HG03354 (cell line): ENCODE data around the gene TGFA.

Experiments used
- ATAC-seq: cut with Tn5 transposase; IDR thresholded peaks from one replicate; pipeline ENCODE4 v1.9.1; 2021; ENCODE audit warnings: mild to moderate bottlenecking; ENCODE audit not compliant: unreplicated experiment, poor library complexity, severe bottlenecking

Gene TGFA

DNA sequence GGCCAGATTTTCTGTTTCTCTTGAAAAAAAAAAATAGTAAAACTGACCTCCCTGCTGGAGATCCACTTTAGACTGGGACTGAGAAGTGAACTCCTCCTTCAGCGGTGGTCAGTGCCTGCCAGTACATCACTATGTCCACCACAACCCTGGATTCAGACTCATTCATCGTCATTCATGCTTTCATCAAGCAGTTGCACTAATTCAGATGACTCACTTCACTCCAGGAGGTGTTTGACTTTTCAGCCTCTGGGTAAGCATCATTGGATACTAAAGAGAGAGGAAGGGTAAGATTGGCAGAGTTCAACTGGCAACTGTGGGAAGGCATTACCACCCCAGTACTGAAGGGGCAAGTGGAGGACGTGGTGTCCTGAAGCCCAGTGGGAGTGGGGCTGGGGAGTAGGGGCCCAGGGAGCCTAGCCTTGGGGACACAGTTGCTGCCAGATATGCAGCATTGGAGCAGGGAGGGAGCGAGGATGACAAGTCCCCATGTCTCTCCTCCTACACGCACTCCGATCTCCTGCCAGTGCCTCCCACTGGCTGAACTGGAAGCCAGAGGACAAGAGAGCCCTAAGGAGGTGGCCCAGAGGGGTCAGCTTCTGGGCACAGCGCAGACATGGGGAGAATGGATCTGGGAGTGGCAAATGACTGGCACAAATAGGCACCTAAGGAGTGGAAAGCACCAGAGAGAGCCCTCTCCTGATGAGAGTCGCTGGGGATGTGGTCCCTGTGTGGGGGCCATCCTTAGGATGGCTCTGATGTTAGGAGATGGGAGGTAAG, 111.1 kb downstream of the TGFA start:
- ATAC-seq = no peak

DNA sequence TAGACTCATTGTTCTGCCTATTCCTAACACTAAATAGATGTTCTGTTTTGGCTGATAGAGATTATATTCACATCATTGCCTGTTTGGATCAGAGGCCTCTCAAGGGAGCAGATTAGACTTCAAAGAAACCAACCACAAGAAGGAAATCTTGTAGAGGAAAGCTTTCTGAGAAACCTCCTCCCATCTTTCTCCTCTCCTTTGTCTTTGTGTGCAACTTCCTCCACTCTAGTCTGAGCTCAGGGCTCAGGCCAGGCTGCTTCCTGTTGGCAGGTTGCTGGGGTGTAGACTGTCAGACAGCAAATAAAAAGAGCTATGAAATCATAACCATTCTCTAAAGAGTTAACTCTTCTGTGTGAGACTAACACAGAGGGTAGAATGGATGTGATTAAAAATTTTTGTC, 113.0 kb downstream of the TGFA start:
- no peak for ATAC-seq

DNA sequence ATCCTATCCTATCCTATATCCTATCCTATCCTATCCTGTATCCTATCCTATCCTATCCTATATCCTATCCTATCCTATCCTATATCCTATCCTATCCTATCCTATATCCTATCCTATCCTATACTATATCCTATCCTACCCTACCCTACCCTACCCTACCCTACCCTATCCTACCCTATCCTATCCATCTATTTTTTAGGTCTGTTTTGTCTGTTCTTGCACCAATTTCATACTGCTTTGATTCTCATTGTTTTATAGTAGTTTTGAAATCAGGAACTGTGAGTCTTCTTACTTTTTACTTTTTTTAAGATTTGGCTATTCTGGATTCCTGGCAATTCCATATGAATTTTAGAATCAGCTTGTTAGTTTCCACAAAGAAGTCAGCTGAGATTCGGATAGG, 118.5 kb downstream of the TGFA start:
- no peak for ATAC-seq

DNA sequence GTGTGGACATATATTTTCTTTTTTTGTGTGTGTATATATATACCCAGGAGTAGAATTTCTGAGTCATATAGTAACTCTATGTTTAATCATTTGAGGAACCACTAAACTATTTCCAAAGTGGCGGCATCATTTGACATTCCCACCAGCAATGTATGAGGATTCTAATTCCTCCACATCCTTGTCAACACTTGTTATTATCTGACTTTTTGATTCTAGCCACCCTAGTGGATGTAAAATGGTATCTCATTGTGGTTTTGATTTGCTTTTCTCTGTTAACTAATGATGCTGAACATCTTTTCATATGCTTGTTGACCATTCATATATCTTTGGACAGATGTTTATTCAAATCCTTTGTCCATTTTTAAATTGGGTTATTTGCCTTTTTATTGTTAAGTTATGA, 120.3 kb downstream of the TGFA start:
- ATAC-seq = no peak

DNA sequence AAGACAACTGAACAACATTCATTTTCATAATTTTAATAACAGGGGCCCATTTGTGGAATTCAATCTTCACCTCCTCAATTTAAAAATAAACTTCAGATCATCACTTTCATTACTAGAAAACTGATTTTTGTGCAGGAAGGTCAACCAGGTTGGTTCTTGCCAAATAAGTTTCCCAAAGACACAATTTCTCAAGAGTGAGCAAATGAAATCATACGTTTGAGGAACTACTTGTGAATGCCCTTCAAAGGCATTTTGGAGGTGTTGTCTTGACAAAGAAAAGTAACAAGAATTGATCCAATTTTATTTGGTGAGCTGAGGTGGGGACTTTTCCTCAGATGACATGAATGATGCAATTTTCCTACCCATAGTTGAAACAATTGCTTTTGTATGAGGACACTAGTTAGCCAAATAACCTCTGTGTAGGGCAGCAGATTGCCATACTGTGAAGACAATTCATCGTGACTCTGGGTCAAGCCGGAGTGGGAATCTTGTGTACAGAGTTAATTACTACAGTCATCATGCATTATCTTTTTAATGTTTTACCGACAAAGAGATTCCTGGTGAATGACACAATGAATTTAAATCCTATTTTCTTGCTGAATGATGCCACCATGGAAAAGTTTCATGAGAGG, 121.8 kb downstream of the TGFA start:
- ATAC-seq = no peak

DNA sequence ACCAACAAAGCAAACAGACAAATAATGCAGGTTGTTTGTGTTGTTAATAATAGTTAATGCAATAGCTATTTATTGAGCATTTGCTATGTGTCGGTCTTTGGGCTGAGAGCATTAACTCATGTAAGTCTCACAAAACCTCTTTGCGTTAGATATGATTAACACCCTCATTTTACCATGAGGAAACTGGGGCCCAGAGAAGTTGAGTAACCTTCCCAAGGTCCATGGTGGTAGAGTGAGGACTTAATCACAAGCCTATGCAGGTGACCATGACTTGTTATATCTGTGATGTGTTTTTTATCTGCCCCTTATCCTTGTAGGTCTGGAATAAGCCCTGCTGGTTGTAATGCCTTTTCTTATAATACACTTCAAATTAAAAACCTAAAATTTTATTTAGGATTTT, 127.3 kb downstream of the TGFA start:
- no peak for ATAC-seq

DNA sequence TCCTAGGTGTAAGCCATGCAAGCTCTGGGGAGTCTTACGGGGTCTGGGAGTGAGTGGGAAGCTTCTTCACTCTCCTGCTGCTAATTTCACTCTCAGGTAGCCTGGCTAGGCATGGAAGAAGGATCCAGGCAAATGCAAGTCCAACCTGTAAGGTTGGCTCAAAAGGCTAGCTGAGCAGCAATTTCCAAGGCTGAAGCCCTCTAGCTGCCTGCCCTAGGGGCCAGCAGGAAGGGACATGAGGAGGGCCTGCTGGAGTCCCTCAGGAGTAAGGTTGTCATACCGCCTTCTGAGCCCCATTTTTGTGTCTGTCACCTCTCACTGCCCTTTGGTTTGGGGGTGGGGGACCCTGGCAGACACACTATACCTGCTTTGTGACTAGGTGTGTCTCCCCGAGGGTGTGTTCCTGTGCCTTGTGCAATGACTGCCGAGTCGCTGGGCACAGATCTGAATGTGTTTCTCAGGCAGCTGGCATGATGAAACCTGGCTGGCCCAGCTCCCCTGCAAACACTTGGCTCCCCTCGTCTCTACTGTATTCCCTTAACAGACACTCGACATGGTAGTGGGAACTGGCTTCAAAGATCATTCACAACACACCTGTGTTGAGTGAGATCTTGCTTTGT, 127.8 kb downstream of the TGFA start:
- no peak for ATAC-seq

DNA sequence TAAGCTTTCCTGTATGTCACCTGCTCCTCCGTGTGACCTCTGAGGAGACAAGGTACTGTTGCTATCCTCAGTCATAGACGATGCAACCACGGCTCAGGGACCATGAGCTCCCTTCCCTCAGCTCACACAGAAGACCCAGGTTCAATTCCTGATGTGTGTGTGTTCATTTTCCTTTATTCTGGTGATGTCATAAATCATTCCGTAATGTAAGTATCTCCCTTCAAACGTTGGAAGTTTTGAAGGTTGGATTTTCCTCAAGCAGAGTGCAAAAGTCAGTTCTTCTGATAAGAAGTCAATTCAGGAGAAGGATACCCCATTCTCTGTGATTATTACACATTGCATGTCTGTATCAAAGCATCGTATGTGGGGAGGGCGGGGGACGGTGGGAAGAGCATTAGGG, 132.9 kb downstream of the TGFA start:
- no peak for ATAC-seq

DNA sequence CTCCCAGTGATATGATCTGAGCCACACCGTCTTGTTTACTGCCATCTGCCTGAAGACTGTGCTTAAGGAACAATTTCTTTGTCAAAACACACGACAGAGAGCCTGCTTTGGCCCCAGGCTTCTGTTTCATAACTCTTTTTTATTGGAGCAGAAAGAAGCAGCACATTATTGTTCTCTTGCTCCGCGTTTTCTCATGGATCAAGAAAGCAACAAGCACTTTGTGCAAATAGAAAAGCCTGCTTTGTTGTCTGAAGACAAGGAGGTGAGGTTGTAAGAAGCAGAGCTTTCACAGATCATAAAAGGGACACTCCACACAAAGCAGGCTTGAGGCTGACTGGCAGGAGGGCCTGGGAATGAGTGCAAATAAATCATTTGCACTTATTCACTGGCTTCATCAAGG, 133.5 kb downstream of the TGFA start:
- no peak for ATAC-seq

DNA sequence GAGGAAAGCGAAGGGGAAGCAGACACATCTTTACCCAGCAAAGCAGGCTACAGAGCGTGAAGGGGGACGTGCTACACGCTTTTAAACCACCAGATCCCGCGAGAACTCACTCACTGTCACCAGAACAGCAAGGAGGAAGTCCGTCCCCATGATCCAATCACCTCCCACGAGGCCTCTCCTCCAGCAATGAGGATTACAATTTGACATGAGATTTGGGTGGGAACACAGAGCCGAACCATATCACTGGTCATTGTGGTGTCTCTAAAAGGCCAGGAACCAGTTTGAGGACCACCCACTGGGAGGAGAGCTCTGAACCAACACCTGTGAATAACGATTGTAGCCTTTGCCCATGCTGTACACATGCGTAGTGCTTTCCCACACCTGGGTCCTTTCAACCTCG, 135.1 kb downstream of the TGFA start:
- ATAC-seq = no peak

DNA sequence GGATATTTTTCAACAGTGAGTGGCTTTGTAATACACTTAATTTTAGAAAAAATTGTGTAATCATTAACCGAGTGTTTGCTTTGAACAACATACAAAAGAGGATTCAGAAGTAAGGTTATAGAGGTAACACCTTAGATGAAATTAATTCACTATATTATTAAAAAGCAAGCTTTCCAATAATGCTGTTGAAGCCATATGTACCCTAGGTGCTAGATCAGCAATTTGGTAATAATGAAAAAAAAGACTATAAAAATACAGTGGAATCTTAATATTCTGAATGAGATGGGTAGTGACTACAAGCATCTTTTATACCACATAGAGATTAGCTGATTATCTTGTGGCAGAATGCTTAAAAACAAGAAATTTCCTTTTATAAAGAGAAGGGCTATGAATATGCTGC, 136.6 kb downstream of the TGFA start:
- no peak for ATAC-seq

DNA sequence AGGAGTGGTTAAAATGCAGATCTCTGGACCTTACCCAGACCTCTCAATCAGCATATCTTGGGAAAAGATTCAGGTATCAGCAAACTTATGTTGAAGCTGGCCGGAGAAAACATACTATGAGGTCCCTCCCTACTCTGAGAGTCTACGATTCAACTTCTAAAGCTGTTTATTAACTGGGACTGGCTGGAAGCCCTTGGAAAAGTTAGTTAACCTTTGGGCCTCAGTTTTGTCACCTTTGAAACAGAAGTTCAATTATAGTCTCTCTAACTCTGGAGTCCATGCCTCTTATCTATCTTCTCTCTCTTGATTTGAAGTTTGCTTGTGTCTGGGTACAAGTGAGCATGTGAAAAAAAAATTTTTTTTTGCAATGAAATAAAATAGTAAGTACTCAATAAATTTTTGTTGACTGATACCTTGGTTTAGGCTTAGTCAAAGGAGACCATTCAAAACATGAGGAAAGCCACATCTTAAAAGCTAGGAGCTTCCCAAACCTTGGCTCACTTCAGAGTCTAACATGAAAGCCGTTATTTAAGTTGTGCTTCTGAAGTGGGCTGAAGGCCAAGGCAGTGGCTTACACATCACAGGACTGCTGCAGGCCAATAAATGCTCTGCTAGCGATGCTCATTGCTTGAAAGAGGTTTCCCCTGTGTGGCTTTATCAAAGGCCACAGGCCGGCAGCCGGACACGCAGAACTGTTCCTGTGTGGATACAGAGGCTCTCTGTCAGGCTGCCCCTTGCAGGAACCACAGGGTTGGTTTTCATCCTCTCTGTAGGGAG, 141.1 kb downstream of the TGFA start:
- no peak for ATAC-seq

DNA sequence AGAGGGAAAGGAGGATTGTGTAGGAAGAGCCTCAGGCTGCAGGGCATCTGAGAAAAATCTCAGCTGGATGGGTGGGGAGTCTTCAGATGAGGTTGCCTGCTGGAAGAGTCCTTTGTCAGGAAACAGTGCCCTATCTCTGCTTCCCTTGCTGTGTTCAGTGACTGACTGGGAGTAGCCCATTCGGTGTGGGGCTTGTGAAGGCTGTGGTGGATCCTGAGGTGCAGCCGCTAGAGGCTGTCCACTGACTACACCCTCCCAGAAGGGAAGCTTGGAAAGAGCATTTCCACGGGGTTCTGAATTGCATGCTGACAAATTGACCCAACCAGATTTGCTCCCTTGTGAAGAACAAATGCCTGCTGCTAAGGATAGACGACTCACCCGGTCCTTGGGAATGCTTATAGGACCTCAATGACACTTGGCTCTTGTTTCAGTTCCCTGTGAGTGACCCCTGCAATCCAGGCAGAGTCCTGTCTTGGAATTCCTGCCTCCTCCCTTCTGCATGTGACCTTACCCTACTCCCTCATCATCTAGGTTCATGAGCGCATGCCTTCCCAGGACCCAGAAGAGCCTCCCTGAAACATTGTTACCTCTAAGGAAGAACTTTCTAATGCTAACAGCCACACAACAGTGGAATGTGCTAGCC, 142.0 kb downstream of the TGFA start:
- no peak for ATAC-seq

DNA sequence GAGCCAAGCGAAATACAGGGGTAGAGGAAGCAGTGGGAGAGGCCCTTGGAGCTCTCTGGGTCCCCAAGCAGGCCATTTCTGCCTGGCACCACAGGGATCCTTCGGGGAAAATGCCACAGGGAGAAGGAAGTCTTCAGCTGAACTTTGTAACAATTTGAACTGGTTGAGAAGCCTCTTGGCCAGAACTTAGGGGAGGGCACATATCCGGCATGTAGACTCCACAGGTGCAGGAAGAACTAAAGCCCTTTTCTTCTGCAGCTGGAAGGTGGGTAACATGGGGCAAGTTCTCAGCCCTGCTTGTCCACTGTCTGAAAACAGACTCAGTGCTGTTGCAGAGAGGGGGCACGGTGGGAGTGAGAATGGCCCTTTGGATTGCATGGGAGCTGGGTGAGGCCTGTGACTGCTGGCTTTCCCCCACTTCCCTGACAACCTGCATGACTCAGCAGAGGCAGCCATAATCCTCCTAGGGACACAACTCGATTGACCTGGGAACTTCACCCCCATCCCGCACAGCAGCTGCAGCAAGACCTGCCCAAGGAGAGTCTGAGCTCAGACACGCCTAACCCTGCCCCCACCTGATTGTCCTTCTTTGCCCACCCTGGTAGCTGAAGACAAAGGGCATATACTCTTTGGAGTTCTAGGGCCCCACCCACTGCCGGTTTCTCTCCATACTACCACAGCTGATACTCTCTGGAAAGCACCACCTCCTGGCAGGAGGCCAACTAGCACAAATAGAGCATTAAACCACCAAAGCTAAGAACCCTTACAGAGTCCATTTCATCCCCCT, 150.2 kb downstream of the TGFA start:
- ATAC-seq = no peak

DNA sequence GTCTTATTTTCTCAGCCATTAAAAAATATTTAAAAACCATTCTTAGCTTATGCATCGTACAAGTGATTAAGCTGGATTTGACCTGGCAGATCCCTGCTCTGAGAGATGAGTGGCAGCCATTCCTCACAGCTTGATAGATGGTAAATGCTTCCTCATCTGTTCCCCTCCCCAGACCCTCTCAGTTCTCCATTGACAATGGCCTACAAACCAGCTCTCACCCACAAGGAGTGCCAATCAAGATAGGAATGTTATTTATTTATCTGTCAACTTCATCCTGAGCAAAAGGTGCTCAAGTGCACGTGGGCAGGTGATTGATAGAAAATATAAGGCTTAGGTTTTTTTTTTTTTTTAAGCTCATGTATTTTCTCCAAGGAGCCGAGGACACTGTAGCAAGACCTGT, 153.1 kb downstream of the TGFA start:
- no peak for ATAC-seq

DNA sequence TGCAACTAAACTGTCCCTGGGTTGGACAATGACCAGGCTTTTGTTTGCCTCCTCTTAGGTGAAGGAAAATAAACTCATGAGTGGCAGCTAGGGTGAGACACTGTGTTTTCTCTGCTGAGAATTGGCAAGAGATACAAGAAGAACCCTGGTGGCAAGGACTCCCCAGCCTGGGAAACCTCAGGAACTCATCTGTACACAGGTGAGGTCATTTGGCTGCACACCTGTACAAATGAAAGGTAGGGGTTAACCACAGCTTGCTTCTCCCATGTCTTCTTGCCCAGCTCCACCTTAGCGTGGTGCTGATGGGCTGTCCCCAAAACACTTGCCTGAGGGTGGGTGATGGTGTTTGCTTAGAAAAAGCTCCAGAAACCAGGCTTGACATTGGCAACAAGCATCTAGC, 154.6 kb downstream of the TGFA start:
- ATAC-seq = no peak
